ENCODE results near the gene ZFHX3.

Gene ZFHX3

GRCh38 chr16:72987480-72987901, 60.4 kb downstream of the ZFHX3 start:
- H3K4me1 Mint-ChIP-seq = peaks cover 65% of the 10 kb centered on the region
- H3K36me3 Mint-ChIP-seq (ENCODE audit: low read depth) = no peaks in the 10 kb centered on the region
- no peak for TF ChIP-seq CTCF (IDR thresholded peaks at IDR 0.05; ENCODE audit: unreplicated experiment in 3 of 3)
- H3K27me3 Mint-ChIP-seq (ENCODE audit: low read depth) = no peaks in the 10 kb centered on the region
- H3K4me3 Mint-ChIP-seq = no peak overlapping the region
- H3K27ac Mint-ChIP-seq = no peak overlapping the region
- H3K9me3 Mint-ChIP-seq = no peaks in the 10 kb centered on the region

GRCh38 chr16:72985995-72986394, 61.9 kb downstream of the ZFHX3 start:
- TF ChIP-seq CTCF (IDR thresholded peaks at IDR 0.05; ENCODE audit: unreplicated experiment in 3 of 3) = no peak
- Mint-ChIP-seq H3K4me3 (no peak overlapping the region), H3K27me3 (ENCODE audit: low read depth) (no peaks in the 10 kb centered on the region), H3K4me1 (peaks cover 60% of the 10 kb centered on the region), H3K9me3 (no peaks in the 10 kb centered on the region), H3K27ac (peak overlapping the region; percentile 37 to 49 (median 40)), H3K36me3 (ENCODE audit: low read depth) (no peaks in the 10 kb centered on the region)

GRCh38 chr16:72985148-72985941, 62.6 kb downstream of the ZFHX3 start:
- TF ChIP-seq CTCF (IDR thresholded peaks at IDR 0.05; ENCODE audit: unreplicated experiment in 3 of 3) = no peak
- peak overlapping the region in 1 of 3 experiments; percentile 21 for H3K4me3 Mint-ChIP-seq
- H3K27ac Mint-ChIP-seq = peak overlapping the region; percentile 37 to 49 (median 40)
- H3K27me3 Mint-ChIP-seq (ENCODE audit: low read depth) = no peaks in the 10 kb centered on the region
- H3K9me3 Mint-ChIP-seq = no peaks in the 10 kb centered on the region
- H3K4me1 Mint-ChIP-seq = peaks cover 58% of the 10 kb centered on the region
- H3K36me3 Mint-ChIP-seq (ENCODE audit: low read depth) = no peaks in the 10 kb centered on the region

- no peak overlapping the region for H3K4me3 Mint-ChIP-seq
- H3K36me3 Mint-ChIP-seq (ENCODE audit: low read depth) = peaks cover 4% of the 10 kb centered on the region
- H3K9me3 Mint-ChIP-seq = no peaks in the 10 kb centered on the region
- no peak overlapping the region for H3K27ac Mint-ChIP-seq
- TF ChIP-seq CTCF (IDR thresholded peaks at IDR 0.05; ENCODE audit: unreplicated experiment in 3 of 3) = no peak
- peaks cover 46% of the 10 kb centered on the region for H3K4me1 Mint-ChIP-seq
- H3K27me3 Mint-ChIP-seq (ENCODE audit: low read depth) = no peaks in the 10 kb centered on the region
Observed at GRCh38 chr16:72983728-72984350, 64.1 kb downstream of the ZFHX3 start.

- Mint-ChIP-seq H3K27me3 (ENCODE audit: low read depth) (no peaks in the 10 kb centered on the region), H3K9me3 (no peaks in the 10 kb centered on the region), H3K4me3 (no peak overlapping the region), H3K36me3 (ENCODE audit: low read depth) (peaks cover 4% of the 10 kb centered on the region), H3K27ac (peak overlapping the region in 1 of 3 experiments; percentile 42), H3K4me1 (peaks cover 41% of the 10 kb centered on the region)
- no peak for TF ChIP-seq CTCF (IDR thresholded peaks at IDR 0.05; ENCODE audit: unreplicated experiment in 3 of 3)
Observed at GRCh38 chr16:72983241-72983640, 64.7 kb downstream of the ZFHX3 start.

All from nephron (organoid).